SH-SY5Y (cell line): ENCODE data around the gene SLC1A1.

ENCODE experiments used
- GATA2 ChIP-seq: IDR thresholded peaks from 2 replicates; pipeline ENCODE4 v1.6.1; 2011; ENCODE audit warnings: mild to moderate bottlenecking, low read depth, low read length
- GATA3 ChIP-seq: IDR thresholded peaks from 2 replicates; pipeline ENCODE4 v1.6.1; 2011; ENCODE audit warnings: low read depth, mild to moderate bottlenecking, low read length, moderate library complexity

DNA sequence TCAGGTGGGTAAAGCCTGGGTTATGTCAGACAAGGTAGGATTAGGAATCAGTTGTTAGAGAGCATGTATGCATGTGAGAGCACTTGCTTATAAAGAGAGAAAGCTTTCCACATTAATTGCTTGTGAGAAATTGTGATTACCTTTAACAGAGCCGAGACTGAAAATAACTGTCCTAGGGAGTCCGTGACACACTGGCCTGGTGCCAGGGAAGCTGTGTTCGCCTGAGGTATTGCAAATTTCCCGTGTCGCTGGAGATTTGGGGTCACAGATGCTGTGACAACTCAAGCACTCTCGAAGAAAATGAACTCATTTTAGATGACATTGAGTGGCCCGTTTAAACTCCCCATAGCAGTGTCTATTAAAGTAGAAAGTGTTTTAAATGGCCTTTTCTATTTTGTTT, 9.6 kb downstream of the SLC1A1 start:
- TF ChIP-seq GATA2 = no peak
- TF ChIP-seq GATA3 = no peak
